GM21737 (cell line): Measurements from ENCODE around the gene ZNF277.

Experiments
- ATAC-seq: cut with Tn5 transposase; IDR thresholded peaks from one replicate; pipeline ENCODE4 v1.9.1; 2021; ENCODE audit warnings: mild to moderate bottlenecking, moderate library complexity; ENCODE audit not compliant: unreplicated experiment

The ZNF277 gene

DNA sequence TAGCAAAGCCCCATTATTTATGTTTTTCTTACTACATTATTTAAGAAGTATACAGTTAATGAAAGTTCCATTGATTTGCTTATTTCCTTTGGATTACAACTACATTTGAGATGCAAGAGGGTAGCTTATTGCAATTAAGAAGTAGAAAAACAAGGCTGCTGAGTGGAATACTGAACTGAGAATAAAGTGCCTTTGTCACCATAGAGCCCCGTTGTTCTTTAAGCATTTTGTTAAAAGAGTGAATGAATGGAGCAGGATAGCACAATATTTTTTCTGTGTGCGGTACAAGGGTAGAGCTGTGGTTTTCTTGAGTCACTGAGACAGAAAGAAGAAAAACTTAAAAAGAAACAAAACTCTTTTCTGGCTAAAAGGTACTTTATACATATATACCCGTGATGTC is 45.6 kb downstream of the ZNF277 start:
- ATAC-seq = no peak

GRCh38 chr7:112252691-112253090 is 46.2 kb downstream of the ZNF277 start:
- ATAC-seq = no peak

GRCh38 chr7:112254156-112254555 is 47.7 kb downstream of the ZNF277 start:
- no peak for ATAC-seq

- no peak for ATAC-seq
Measured at GRCh38 chr7:112254709-112255387, 48.4 kb downstream of the ZNF277 start.

- no peak for ATAC-seq
Measured at GRCh38 chr7:112255388-112255720, 48.9 kb downstream of the ZNF277 start.

DNA sequence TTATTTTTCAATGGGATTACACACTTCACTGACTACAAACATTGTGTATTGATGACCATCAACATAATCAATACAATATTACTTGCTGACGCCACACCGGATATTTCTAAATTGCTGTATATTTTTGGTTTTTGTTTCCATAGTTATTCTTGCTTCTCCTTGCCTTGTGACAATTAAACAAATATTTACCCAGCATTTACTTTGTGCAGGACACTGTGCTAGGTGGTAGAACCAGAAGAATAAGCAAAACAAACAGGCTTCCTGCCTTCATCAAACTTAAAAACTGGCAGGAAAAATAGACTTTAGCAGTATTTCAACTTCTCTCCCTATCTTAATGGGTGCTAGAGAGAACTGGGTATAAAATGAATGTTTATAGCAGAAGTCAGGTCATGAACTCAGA is 50.6 kb downstream of the ZNF277 start:
- ATAC-seq = no peak

- no peak for ATAC-seq
Measured at GRCh38 chr7:112260911-112261310, 54.4 kb downstream of the ZNF277 start.

DNA sequence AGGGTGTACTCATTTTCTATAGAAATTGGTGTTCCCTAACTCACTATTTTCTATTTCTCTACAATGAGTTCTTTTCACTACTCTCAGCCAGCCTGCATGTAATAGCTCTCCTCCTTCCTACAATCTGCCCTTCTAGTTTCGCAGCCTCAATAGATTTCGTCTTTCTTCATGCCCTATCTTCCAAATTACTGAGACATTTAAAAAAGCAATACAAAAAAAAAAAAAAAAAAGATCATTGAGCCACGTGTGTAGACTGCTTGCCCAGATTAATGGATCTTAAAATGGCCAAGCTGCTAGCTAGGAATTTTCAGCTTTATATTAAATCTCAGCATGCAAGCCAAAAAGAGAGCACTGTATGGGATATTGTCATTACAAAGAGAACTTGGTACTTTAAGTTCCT is 55.5 kb downstream of the ZNF277 start:
- no peak for ATAC-seq

GRCh38 chr7:112262855-112263487 is 56.5 kb downstream of the ZNF277 start:
- no peak for ATAC-seq

DNA sequence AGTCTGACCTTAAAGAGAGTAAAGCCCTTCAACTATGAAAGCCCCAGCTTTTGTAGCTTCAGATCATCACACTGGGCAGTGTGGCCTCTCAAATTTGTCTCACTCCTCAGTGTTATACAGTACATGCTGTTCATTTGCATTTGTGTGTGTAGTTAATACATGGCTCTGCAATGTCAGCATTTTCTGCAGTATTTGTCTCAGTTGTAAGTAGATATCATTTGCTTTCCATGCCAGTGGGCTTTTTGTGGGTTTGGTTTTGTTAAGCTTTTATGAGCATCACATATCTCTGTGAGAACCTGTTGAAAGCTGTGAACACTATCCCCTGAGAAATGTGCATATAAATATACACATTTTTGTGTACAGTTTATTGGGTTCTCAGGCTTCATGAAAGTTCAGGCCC is 57.0 kb downstream of the ZNF277 start:
- ATAC-seq = no peak

- ATAC-seq = no peak
Measured at GRCh38 chr7:112266141-112266540, 59.6 kb downstream of the ZNF277 start.

DNA sequence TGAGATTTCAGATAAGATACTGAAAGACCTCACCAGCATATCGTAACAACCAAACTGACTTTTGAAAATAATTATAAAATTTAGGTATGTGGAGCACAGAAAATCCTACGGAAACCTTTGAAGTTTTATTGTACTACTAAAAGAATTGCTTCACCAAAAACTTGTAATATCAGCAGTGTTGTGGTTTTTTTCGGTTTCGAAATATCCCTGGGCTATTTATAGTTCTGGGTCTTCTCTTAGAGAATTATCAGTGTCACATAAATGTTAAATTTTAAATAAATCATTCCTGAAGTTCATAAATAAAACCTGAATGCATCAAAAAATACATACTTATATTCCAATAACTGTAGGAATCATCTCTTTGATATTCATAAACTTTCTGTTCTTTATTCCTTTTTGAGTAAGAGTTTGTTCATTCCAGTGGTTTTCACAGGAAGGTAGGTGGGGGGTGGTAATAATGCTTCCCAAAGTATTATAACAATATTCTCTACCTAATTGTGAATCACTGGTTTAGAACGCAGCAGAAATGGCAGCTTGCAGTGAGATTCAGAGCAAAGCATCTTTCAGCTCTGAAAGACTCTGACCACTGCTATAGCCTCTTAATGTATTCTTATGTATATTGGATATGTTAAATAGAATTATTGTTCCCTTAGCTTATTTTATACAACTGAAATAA is 60.2 kb downstream of the ZNF277 start:
- ATAC-seq = no peak

DNA sequence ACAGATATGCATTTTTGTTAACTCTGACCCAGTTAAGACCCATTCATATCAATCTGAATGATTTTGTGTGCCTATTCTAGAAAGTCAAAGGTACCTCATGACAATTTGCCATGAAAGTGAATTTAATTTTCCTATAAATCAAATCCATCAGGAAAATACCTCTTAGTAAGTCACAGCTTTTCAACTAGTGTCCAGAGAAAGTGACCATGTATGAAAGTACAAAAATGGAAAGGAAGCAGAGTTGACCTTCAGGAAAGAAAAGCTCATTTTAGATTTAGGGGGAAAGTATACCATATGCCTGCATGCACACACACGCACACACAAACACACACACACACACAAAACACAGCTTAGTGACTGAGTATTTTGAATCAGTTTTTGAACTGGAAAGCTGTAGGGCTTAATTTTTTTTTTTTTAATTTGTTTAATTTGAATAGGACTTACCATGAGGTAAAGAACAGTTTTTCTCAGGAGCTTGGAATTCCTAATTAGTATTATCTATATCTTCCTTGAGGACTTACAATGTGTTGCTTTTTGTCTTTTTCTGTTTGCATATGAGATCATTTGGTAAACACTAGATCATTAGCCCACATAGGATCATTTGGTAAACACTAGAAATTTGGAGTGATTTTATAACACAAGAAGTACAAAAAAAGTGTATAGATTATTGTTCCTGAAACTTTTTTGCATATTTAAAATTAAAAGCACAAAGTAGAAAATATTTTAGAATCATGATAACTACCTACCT is 61.6 kb downstream of the ZNF277 start:
- no peak for ATAC-seq

GRCh38 chr7:112271162-112271561 is 64.7 kb downstream of the ZNF277 start:
- no peak for ATAC-seq

- ATAC-seq = no peak
Measured at GRCh38 chr7:112272921-112273561, 66.5 kb downstream of the ZNF277 start.

GRCh38 chr7:112279042-112279441 is 72.5 kb downstream of the ZNF277 start:
- ATAC-seq = no peak

- ATAC-seq = no peak
Measured at GRCh38 chr7:112280267-112280666, 73.8 kb downstream of the ZNF277 start.

DNA sequence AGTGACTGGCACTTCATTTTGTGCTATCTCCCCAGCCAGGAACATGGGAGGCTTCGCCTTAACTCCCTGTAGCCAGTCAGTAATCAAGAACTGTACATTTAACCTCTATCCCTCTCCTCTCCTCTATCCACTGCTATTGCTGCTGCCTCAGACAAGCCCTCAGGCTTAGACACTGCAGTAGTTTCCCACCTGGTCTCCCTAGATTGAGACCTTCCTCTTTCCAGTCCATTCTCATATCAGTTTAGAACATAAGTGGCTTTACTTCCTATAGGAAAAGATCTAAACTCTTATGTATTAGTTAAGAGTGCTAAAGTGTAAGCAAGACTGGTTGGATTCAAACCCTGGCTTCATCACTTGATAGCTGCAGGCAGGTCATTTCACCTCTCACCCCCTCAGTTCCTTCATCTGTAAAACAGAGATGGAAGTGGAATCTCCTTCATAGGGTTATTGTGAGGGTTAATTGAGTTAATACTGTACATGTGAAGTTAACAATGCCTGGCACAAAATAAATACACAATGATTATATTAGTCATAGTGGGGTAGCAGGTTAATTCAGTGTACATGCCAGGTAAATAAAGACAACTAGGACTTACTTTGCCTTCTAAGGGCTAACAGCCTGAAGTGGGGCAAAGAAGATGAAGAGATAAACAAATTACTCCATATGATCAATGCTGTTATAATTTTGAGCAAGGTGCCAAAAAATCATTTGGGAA is 76.1 kb downstream of the ZNF277 start:
- no peak for ATAC-seq

DNA sequence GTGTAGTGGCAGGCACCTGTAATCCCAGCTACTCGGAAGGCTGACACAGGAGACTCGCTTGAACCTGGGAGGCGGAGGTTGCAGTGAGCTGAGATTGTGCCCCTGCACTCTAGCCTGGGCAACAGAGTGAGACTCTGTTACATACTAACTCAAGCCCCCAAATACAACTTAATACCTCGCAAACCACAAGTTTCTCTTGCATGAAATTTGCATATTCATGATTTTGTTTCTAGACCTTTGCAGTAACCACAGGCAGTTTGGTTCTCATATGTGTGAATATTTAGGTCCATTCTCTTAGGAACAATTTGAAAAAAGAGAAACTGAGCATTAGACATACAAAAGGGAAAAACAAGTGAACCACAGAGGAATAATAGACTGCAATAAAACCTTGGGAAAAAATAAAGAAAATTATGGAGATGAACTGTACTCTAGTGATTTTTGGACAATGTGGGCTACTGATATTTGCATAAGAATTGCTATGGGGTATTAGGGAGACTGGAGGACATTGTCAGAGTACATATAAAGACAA is 77.0 kb downstream of the ZNF277 start:
- ATAC-seq = no peak
